Dermis blood vessel endothelial cell (primary cell): ENCODE results near the gene FBXL20. TPM values are rescaled to one million over a fixed set of nuclear protein-coding genes. Genes with fewer than 3 reads are reported as not detected.
"Not testable (repeated sequence)": the region's sequence is repeated elsewhere in the genome, so short reads cannot be mapped to it uniquely, and the experiment has no call there.

ENCODE experiments used
- DNase-seq: peaks from one replicate; pipeline ENCODE4 v3.0.0; 2010
- total RNA-seq: library from RNA; depleted of rRNA; stranded (reverse); fragments of >200 nt; gene quantifications from 2 replicates; pipeline ENCODE4 v1.2.3, GENCODE V29; 2014

The FBXL20 gene, protein sequence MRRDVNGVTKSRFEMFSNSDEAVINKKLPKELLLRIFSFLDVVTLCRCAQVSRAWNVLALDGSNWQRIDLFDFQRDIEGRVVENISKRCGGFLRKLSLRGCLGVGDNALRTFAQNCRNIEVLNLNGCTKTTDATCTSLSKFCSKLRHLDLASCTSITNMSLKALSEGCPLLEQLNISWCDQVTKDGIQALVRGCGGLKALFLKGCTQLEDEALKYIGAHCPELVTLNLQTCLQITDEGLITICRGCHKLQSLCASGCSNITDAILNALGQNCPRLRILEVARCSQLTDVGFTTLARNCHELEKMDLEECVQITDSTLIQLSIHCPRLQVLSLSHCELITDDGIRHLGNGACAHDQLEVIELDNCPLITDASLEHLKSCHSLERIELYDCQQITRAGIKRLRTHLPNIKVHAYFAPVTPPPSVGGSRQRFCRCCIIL
- total RNA-seq = 20.2 and 23.3 TPM in 2 replicates

DNA sequence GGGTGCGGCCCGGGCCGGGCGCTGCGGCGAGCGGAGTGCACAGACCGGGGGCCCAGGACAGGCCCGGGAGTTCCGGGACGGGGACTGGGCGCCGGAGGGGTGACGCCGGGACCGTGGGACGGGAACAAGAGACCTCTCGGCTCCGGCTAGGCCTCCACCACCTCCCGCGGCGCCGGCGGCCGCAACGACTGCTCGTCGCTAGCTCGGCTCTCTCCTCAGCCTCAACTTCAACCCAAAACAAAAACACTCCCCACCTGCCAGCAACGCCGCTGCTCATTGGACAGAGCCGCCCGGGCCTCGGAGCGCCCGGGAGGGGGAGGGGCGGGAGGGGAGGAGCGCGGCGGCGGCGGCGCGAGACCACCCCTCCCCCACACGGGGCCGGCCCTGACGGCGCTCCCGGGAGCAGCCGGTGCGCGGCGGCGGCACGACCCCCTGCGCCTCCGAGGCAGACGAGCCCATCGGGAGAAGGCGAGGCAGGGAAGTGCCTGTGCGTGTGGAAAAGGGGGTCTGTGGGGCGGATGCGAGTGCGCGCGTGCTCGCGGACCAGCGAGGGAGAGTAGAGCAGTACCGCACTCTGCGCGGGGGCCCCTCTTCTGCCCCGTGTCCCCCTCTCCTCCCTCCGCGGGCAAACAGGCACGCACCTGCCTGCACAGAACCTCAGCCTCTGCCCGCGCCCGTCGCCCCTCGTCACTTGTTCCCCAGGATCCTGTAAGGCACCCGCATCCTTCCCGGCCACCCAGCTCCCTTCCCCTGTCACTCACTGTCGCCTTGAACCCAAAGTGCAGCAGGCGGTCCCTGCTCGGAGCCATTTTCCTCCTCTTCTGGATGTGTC lies at the start of gene FBXL20:
FBXL20 (minus strand) TSS at position 215 of the 832 bp plus-strand sequence. CDS start 224 bp downstream, outside the sequence.
- DNase-seq = peak; percentile 91

DNA sequence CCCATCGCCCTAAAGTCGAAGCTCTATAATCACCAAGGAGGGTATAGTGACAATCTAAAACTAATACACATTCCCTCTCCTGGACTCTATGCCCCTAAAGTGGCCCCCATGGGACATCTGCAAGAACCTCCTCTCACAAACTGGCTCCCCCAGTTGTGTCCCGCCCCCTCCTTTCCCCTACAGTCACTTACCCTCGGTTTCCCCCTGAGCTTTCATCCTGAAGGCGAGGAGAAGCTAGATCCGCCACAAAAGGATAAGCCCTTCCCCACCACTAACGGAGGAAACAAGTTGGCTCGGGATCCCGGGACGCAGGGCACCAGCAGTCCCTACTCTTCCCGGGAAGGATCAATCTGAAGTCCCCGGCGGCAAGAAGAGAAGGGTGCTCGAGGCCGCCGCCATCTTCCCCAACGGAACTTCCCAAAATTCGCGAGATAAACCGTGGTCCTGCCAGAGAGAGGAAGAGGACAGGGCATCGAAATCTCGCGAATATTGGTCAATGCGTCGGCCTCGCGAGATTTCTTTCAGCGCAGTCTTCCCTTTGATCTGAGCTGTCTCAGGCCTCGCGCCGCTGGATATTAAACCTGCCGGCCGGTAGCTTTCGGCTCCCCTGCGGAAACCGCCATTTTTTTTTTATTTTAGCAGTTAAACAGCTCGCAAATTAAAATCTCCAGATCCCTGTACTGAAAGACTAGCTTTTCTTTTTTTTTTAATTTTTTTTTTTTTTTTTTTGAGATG lies 49.6 kb upstream of the FBXL20 start, which contains the start of gene MED1:
MED1 (minus strand) TSS at position 417 of the 735 bp plus-strand sequence; CDS start at position 216, 201 bp downstream.
- peak; percentile 99 for DNase-seq

GRCh38 chr17:39450051-39450450 lies 48.6 kb upstream of the FBXL20 start:
- DNase-seq = no peak

GRCh38 chr17:39447561-39447960 lies 46.1 kb upstream of the FBXL20 start:
- DNase-seq = no peak

DNA sequence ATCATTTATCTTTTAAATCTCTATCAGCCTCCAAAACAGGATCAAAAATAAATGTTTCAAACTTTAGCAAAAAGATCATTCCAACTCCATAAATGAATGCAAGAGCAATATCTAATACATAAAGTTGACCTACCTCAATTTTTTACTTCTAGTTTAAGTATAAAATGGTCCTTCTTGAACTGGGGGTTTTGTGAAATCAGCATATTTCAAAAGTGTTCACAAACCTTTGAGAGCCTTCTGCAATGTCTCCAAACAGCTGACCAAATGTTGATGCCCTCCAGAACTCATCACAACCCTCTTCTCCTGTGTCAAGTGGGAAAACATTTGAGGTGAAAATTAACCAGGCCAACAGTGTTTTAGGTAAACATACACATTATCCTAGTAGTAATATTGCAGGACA lies 41.9 kb upstream of the FBXL20 start:
- DNase-seq = no peak

DNA sequence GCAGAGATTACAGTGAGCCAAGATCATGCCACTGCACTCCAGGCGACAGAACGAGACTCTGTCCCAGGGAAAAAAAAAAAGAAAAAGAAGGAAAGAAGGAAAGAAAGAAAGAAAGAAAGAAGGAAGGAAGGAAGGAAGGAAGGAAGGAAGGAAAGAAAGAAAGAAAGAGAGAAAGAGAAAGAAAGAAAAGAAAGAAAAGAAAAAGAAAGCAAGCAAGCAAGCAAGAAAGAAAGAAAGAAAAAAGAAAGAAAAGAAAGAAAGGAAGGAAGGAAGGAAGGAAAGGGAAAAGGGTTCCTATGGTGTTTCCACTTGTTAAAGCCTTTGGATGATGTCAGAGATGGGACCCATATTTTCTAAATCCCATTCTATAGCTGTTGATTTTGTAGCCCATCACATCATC lies 38.4 kb upstream of the FBXL20 start:
- DNase-seq = not testable (repeated sequence)

DNA sequence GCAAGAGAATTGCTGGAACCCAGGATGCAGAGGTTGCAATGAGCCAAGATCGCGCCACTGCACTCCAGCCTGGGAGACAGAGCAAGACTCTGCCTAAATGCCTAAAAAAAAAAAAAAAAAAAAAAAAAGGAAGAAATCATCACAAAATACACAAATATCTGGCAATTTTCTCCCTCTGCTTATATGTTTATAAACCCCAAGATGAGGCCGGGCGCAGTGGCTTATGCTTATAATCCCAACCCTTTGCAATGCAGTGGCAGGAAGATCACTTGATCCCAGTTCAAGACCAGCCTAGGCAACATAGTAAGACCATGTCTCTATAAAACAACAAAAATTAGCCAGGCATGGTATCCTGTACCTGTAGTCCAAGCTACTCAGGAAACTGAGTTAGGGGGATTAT lies 28.2 kb upstream of the FBXL20 start:
- DNase-seq = no peak

DNA sequence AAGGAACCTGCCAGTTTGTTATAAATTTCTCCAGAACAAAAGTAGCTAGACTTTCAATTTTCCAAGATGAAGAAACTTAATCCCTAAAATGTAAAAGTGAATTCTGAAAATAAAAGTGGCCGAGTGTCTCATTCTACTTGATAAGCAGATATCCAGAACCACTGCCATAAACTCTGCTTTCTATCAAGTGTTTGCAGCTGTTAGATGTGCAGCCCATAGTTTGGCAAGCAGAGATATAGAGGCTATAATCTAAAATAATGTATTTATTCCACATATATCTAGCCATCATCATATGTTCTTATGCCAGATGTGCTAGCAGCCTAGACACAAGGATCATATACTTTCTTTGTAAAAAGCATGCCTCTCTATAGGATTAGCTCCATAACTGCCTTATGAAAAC lies 14.7 kb upstream of the FBXL20 start:
- DNase-seq = no peak

DNA sequence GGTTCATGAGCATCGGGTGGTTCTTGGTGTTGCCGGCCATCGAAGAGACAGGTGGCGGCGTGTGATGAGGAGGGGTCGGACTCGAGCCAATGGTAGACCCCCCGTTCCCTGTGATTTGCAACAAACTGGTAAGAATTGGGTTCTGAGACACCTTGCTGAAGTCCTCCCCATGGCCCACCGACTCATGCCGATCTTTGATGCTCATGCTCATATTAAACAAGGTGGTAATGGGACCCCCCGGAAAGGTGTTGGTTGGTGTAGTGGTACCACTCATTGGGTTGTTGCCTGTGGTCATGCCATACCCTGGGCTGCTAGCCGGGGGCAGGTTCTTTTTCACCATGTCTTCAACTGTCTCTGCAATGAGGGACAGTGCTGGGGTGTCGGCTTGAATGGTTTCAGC lies 8.9 kb upstream of the FBXL20 start:
- DNase-seq = no peak

GRCh38 chr17:39408360-39408759 lies 6.9 kb upstream of the FBXL20 start:
- no peak for DNase-seq

DNA sequence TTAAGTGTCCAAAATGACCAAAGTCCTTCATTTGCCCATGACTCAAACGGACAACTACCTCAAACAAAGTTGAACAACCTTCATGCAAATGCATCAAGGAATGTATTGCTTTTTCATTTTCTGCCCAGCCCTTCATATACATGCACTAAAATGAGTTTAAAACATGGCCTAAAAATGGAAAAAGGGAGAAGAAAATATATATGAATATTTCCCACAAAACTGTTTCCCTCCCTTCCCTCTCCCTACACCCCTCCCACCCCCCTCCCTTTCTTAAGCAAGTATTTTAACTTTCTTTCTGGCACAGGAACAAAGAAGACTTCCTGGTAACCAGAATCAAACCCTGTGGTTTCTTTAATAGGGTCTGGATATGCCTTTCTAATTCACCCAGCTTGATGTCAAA lies 5.5 kb upstream of the FBXL20 start:
- DNase-seq = no peak

DNA sequence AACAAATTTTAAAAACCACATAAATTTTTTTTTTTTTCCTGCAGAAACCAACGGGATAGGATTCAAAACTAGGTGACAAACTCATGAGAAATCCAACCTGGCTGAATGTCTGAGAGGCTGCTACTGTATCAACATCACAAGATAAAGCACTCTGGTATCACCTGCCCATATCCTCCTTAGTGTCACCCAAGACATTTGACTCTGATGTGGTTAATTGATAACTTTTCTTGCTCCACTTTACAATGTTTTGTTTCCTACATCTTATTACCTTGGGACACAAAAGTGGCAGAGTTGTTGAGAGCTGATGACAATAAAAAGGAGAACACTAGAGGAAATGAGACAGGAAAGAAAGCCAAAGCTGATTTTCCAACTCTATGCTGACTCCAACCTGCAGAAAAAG lies 4.0 kb upstream of the FBXL20 start:
- DNase-seq = no peak

DNA sequence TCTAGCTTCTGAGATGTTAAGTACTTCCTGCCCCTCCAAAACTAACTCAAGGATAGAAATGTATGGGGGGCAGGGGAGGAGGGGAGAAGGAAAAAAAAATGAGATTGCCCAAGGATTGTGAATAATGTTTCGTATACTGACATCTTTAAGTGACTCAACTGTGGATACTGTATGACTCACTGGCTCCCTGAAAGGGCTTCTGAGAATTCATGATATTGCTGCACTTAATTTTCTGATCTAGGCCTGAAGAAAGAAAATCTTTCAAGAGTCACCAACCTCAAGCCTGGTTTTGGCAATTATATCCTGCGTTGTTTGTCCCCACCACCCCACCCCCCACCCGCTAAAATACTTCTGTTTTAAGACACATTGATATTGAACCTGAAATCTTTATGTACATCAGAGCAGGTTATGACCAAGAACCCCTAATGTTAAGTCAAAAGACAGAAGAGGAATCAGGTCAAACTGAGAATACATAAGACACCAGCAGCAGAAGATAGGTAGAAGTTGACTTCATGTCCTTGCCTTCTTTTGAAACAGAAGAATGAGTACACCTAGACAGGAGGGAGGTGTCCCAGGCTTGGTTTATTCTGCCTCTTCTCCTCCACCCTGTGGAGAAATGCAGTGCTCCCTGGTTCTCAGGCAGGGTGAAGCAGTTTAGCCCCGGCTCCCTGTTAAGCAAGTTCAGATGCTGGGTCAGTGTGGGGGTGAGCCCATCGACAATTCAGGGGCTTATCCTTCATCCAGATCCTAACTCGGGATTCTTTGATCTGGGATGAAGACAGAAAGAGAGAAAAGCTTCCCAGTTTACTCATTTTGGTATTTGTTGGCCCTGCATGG lies 3.3 kb upstream of the FBXL20 start:
- peak; percentile 51 for DNase-seq

DNA sequence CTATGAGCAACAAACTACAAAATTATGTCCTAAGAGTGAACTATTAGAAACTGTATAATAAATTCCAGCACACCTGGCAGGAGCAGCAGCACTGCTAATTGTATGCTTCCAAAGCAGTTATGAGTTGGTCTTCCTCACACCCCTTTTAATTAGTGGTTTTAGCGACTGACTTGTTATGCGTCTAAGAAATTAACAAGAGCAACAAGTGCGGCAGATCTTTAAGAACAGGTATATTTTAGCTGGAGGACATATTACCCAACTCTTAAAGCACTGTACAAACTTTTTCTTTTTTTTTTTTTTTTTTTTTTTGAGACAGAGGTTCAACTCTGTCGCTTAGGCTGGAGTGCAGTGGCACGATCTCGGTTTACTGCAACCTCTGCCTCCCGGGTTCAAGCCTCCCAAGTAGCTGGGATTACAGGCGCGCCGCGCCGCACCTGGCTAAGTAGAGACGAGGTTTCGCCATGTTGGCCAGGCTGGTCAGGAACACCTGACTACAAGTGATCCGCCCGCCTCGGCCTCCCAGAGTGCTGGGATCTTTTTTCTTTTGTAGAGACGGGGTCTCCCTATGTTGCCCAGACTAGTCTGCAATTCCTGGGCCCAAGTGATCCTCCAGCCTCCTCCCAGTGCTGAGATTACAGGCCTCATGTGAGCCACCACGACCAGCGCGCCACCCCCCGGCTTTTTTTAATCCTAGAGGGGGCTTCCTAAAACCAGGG lies 1.6 kb upstream of the FBXL20 start:
- no peak for DNase-seq

DNA sequence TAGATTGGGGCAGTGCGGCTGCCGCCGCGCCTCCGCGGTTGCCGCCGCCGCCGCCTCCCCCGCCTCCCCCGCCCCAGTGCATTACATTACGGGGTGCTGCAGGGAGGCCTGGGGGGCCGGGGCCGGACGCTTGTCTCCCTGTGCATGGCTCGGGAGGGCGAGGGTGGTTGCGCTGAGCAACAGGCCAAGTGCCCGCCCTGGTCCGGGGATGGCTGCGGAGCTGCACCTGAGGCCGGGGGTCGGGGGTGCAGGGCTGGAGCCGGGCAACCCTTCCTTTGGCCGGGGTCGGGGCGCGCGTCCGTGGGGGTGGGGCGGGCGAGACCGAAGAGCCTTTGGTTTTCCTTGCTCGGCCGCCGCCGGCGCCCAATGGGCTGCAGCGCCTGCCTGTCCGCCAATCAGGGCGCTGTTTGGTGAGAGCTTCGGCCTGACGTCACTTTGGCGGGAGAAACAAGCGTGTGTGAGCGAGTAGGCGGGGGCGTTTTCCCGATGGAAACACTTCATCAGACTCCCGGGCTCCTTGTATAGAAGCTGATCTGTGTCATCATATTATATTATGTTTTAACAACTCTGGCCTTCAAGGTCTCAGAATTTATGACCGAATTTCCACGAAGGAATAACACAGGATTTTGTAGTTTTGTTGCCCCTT lies 941 bp upstream of the FBXL20 start:
- peak; percentile 96 for DNase-seq

GRCh38 chr17:39400547-39401411 lies 647 bp downstream of the FBXL20 start:
- DNase-seq = peak; percentile 40

- no peak for DNase-seq
These were observed 1.6 kb downstream of the FBXL20 start for GRCh38 chr17:39399791-39400190.

GRCh38 chr17:39393736-39394135 lies 7.7 kb downstream of the FBXL20 start:
- peak; percentile 17 for DNase-seq

DNA sequence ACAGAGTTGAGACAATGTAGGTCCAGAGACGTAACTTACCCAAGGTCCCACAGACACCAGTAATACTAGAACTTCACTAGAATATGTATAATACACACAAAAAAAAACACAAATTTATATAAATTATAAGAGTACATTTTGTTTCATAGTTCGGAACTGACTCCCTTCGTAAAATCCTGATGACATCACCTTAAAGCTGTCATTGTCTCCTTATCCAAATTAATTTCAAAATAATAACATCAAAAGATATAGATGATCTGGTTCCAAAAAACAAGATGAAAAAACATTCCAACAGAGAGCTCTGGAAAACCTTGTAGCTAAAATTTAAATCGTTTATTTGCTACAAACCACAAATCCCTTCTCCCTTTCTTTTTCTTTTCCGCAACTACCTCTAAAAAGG lies 10.0 kb downstream of the FBXL20 start:
- DNase-seq = no peak

DNA sequence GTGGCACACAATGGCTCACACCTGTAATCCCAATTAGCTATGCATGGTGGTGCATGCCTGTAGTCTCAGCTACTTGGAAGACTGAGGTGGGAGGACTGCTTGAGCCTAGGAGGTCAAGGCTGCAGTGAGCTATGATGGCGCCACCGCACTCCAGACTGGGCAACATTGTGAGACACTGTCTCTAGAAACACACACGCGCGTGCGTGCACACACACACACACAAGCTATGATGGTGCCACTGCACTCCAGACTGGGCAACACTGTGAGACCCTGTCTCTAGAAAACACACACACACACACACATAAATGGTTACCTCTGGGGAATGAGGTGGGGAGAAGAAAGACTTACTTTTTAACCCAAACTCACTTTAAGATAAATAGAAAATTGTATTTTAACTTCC lies 16.4 kb downstream of the FBXL20 start:
- DNase-seq = no peak
